Measurements from ENCODE around the gene PPP6R1. TPM values are rescaled to one million over a fixed set of nuclear protein-coding genes. Genes with fewer than 3 reads are reported as not detected.

Gene PPP6R1
- polyA plus RNA-seq, 3 donors, result 16.9 to 91.3 (median 22.0) TPM

DNA sequence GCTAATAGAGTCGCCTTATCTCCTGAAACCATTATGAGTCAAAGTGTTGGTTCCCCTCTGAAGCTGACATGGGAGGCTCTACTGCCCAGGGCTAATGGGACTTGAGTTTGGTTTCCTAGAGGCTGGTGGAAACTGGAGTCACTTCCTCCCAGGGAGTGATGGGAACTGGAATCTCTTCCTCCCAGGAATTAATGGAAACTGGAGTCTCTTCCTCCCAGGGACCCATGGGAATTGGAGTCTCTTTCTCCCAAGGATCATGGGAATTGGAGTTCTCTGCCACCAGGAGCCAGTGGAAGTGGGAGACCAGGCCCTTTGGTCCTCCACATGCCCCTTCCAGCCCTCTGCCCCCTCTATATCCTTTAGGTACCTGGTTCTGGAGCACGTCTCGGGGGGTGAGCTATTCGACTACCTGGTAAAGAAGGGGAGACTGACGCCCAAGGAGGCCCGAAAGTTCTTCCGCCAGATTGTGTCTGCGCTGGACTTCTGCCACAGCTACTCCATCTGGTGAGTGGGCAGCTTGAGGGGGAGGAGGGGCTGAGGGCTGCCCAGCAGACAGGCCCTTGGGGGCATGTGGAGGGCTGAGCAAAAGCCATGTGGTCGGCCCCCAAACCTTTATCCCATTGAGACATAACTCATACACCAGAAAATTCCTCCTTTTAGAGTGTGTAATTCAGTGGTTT lies 30.4 kb upstream of the PPP6R1 start:
- intact Hi-C loops (cut with micrococcal nuclease), result loop anchor here in 1 of 2 donors (5.0 kb wide), 1 partner anchor 37 kb away; no protein-coding TSS in a partner anchor
- H3K27me3 Mint-ChIP-seq (ENCODE audit: low read depth in 3 of 3), result peaks cover 10 to 13% (median 13%) of the 10 kb centered on the region in 3 donors
- no peaks in the 10 kb centered on the region for H3K4me1 ChIP-seq (ENCODE audit: control insufficient read depth in 1 of 2, insufficient read depth in 2 of 2, low read length in 2 of 2)

DNA sequence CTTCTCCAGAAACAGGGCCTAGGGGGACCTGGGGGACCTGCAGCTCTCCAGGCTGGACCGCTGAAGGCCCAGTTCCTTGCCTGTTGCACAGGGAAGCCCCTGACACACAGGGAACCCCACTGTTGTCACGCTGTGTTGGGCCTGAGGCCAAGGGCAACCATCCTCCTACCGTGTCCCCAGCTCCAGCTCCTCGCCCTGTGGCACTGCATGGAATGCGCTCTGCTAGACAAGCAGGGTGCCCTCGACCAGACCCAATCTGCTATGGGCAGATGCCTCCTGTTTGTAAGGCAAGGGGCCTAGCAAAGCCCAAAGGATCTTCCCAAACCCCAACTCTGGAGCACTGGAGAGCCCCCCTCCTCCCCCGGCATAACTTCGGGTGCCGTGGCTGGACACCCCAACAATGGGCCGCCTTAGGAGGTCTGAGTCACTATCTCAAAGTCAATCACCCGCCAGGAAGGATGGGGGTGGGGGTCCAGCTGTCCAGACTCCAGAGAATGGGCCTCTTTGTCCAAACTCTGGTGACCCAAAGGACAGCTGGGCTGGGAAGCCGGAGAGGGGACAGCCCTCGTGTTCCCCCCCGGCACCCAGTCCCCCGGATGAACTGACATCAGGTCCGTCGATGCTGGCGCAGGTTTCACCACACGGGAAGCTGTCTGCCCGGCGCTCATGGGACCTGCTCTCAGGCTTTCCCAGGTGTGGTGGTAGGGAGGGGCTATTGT lies 28.7 kb upstream of the PPP6R1 start:
- H3K36me3 ChIP-seq (replicated peaks in 1 of 2; ENCODE audit: control insufficient read depth in 1 of 2, insufficient read depth in 2 of 2, low read length in 2 of 2), result no peaks in the 10 kb centered on the region
- Mint-ChIP-seq H3K4me3 (no peak overlapping the region), H3K4me1 (no peaks in the 10 kb centered on the region), H3K36me3 (no peaks in the 10 kb centered on the region), H3K9me3 (peaks cover 0 to 5% (median 0%) of the 10 kb centered on the region in 7 donors), H3K27ac (no peak overlapping the region), H3K27me3 (ENCODE audit: low read depth in 3 of 3) (peaks cover 16 to 25% (median 19%) of the 10 kb centered on the region in 3 donors)
- H3K79me2 ChIP-seq (ENCODE audit: insufficient read depth, low read length), result no peaks in the 10 kb centered on the region
- no peak overlapping the region for H3K9ac ChIP-seq (ENCODE audit: insufficient read depth, low read length, poor library complexity, severe bottlenecking)
- TF ChIP-seq, protein P1, sequence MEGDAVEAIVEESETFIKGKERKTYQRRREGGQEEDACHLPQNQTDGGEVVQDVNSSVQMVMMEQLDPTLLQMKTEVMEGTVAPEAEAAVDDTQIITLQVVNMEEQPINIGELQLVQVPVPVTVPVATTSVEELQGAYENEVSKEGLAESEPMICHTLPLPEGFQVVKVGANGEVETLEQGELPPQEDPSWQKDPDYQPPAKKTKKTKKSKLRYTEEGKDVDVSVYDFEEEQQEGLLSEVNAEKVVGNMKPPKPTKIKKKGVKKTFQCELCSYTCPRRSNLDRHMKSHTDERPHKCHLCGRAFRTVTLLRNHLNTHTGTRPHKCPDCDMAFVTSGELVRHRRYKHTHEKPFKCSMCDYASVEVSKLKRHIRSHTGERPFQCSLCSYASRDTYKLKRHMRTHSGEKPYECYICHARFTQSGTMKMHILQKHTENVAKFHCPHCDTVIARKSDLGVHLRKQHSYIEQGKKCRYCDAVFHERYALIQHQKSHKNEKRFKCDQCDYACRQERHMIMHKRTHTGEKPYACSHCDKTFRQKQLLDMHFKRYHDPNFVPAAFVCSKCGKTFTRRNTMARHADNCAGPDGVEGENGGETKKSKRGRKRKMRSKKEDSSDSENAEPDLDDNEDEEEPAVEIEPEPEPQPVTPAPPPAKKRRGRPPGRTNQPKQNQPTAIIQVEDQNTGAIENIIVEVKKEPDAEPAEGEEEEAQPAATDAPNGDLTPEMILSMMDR (IDR thresholded peaks at IDR 0.05), result no peak
- H3K4me2 ChIP-seq (replicated peaks; ENCODE audit: extremely low read depth, low read length, poor library complexity, severe bottlenecking), result no peak overlapping the region
- no peak overlapping the region for H3K4me3 ChIP-seq (replicated peaks in 1 of 3; ENCODE audit: low read depth in 2 of 3, low read length in 3 of 3)
- 95% methylated on average over 18 of the region's 21 CpGs for WGBS (ENCODE audit: insufficient coverage)
- DNase-seq, result no peak
- no peak overlapping the region for H3K27ac ChIP-seq (ENCODE audit: low read depth in 1 of 2, low read length in 2 of 2)
- intact Hi-C loops (cut with micrococcal nuclease), result loop anchor here in 1 of 2 donors (5.0 kb wide), 1 partner anchor 35 kb away; no protein-coding TSS in a partner anchor
- no peak overlapping the region for H2AFZ ChIP-seq (ENCODE audit: insufficient read depth, low read depth, low read length, poor library complexity, severe bottlenecking)
- no peaks in the 10 kb centered on the region for H4K20me1 ChIP-seq (ENCODE audit: insufficient read depth, low read length)
- peaks cover 0 to 8% of the 10 kb centered on the region in 2 donors for H3K27me3 ChIP-seq (ENCODE audit: control insufficient read depth in 2 of 2, insufficient read depth in 2 of 2, low read length in 2 of 2)
- no peaks in the 10 kb centered on the region for H3K4me1 ChIP-seq (ENCODE audit: control insufficient read depth in 1 of 2, insufficient read depth in 2 of 2, low read length in 2 of 2)
- no peaks in the 10 kb centered on the region for H3K9me3 ChIP-seq (replicated peaks in 1 of 2; ENCODE audit: control insufficient read depth in 1 of 2, insufficient read depth in 1 of 2, low read length in 2 of 2)

More for the DNA sequence above, 30.4 kb upstream of the PPP6R1 start:
- Histone ChIP-seq H2AFZ (ENCODE audit: insufficient read depth, low read depth, low read length, poor library complexity, severe bottlenecking) (no peak overlapping the region), H3K4me2 (replicated peaks; ENCODE audit: extremely low read depth, low read length, poor library complexity, severe bottlenecking) (no peak overlapping the region), H3K9ac (ENCODE audit: insufficient read depth, low read length, poor library complexity, severe bottlenecking) (no peak overlapping the region), H3K9me3 (replicated peaks in 1 of 2; ENCODE audit: control insufficient read depth in 1 of 2, insufficient read depth in 1 of 2, low read length in 2 of 2) (no peaks in the 10 kb centered on the region), H3K27me3 (ENCODE audit: control insufficient read depth in 2 of 2, insufficient read depth in 2 of 2, low read length in 2 of 2) (no peaks in the 10 kb centered on the region), H3K79me2 (ENCODE audit: insufficient read depth, low read length) (no peaks in the 10 kb centered on the region), H3K4me3 (replicated peaks in 1 of 3; ENCODE audit: low read depth in 2 of 3, low read length in 3 of 3) (no peak overlapping the region), H3K27ac (ENCODE audit: low read depth in 1 of 2, low read length in 2 of 2) (no peak overlapping the region), H4K20me1 (ENCODE audit: insufficient read depth, low read length) (no peaks in the 10 kb centered on the region), H3K36me3 (replicated peaks in 1 of 2; ENCODE audit: control insufficient read depth in 1 of 2, insufficient read depth in 2 of 2, low read length in 2 of 2) (no peaks in the 10 kb centered on the region)
- WGBS (ENCODE audit: insufficient coverage), result 100% methylated on average over 2 of the region's 9 CpGs
- Mint-ChIP-seq H3K36me3 (no peaks in the 10 kb centered on the region), H3K4me3 (no peak overlapping the region), H3K4me1 (no peaks in the 10 kb centered on the region), H3K9me3 (peaks cover 0 to 2% (median 0%) of the 10 kb centered on the region in 7 donors), H3K27ac (no peak overlapping the region)
- DNase-seq, result no peak
- TF ChIP-seq, protein P1 (IDR thresholded peaks at IDR 0.05), result no peak

Data from CD14-positive monocyte (primary cell).